GM21717 (cell line): ENCODE data around the gene TBC1D9.
A peak's percentile ranks its signal among the peaks of the same experiment; 100 is the strongest.

ENCODE experiments used
- ATAC-seq: cut with Tn5 transposase; IDR thresholded peaks from one replicate; pipeline ENCODE4 v1.9.1; 2021; ENCODE audit warnings: mild to moderate bottlenecking, moderate library complexity; ENCODE audit not compliant: unreplicated experiment

The TBC1D9 gene

DNA sequence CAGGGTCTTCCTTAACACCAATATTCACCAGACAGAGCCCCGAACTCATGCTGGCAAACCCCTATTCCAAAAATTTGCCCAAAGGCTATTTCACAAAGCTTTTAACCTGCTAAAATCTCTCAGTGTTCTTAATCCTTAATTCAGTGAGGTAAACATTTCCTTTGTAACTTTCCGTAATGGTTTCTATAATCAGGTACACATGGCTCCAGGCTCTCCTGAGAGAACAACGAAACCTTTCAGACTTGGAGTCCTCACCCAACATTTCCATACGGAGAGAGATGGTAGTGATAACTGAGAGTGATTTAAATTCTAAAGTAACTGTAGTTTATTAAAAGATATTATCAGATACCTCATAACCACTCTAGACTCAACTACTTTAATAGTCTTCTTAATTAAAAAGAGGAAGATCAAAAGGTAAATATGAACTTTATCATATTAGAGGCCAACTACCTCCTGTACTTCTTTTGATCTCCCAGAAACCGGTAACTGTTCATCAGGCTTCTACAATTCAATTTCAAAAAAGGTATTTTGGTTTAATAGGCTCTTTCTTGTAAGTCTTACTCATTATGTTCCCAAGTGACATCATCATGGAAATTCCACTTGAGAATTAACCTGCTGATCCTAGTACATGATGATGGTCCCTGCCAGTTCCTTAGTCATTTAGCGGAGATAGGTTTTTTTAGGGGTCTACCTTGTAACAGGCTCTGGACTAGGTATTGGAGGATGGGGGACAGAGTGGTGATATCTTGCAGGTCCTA, 96.1 kb downstream of the TBC1D9 start:
- no peak for ATAC-seq

DNA sequence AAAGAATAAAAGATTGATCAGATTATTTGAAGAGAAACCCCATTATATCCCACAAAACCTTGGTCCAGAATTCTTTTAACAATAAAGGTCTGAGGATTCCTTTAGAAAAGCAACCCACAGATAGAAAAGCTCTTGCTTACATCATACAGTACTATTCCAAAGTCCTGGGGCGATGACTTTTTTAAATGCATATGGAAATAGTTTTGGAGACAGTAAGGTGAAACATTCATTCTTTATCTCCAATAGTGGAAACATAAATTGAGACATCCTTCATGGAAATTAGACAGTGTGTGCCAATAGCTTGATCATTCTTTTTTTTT, 101.7 kb downstream of the TBC1D9 start:
- ATAC-seq: no peak

DNA sequence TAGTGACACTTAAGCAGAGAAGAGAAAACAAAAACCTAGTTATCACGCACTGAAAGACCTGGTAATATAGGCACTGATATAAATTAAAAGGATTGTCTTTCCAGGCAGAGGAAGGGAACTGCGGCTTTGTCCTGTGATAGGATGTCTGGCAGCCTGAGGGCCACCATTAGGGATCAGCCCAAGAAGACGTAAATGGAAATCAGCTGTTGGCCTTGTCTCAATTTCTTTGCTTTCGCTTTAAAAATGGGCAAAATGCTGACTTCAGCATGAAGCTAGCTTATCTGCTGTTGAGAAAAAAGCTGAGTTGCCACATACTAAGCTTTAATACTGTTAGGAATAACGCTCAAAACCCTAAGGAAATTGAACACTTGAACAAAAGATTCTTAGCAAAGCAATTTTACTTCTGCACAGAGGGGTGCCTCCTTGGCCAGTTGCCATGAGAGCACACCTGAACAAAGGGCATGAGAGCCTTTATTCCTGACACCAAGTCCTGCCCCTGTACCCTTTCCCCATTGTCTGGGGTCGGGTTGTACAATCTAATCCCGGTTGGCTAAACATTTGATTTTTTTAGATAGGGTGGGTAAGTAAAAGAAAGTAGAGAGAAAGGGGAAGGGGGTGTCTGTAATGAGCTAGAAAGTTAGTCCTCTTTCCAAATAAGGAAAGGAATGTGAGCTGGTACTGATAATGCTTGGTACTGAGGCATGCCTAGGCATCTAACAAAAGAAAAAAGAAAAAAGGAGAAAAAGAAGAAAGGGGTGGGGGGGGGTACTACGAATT, 102.3 kb downstream of the TBC1D9 start:
- ATAC-seq: no peak

DNA sequence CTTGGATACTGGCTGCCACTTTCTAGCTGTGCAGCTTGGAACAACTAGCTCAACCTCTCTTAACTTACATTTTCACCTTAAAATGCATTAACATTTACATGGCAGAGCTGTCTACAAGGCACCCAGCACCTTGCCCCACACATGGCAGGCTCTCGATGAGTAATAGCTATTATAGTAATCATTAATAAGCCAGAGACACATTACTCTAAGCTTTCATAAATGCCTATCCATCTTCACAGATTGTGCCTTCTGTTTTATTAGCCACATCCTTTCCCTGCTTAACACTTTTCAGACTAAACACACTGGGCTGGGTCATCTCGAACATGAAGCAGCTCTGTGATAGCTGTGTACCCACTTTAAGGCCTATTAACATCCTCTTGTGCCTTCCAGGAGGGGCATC, 103.6 kb downstream of the TBC1D9 start:
- no peak for ATAC-seq

DNA sequence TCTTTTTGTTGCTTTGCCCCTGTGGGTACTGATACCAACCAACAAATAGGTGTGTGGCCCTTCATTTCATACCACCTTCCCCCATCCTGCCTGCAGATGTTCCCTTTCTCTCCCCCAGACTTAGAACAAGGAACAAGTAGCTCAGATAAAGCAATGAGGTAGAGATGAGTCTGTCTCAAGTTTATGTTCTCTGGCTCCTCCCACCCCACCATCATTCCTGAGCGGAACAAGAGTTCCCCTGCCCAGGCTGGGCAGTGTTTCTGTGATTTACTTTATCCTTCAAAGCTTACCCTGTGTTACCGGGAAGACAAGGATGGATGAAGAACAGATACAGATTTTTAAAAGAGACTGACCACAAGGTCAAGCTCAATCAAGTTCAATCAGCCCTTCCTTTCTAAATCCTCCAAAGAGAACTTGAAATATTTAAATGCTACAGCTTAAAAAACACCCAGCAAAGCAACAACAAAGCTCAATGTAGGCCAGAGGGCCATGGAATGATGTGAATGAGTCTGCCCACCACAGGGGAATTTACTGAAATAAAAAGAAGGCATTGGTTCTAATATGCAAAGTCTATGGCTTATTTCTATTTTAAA, 107.4 kb downstream of the TBC1D9 start:
- ATAC-seq: no peak

DNA sequence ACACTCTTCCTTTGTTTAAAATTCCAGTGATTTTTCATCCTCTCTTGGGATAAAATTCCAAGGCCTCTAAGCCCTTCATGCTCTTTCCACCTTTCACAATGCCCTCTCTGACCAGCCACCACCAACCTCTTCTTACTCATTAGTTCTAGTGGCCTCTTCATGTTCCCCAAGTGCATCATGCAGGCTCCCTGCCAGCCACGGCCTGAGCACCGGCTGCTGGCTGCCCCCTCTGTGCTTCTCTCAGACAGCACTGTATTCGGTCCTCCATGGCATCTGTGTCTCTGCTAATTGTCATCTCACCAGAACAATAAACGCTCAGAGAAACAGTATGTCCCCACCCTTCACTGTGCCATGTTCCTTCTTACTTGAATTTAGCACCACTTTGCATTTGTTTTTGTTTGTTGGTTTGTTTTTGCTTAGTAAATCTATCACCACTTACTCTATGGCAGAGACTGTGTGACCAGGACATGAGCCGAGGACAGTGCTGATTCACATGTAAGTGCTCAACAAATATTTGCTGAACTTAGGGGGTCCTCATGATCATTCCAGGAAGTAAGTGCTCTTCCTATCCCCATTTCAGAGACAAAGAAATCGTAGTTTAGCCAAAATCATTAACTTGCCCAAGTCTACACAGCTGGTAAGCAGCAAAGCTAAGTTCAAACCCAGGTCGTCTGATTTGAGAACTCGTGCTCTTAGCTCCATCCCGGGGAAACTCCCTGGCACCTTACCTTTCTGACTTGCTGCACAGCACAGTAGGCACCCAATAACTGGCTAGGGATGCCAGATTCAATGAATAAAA, 110.4 kb downstream of the TBC1D9 start:
- no peak for ATAC-seq

DNA sequence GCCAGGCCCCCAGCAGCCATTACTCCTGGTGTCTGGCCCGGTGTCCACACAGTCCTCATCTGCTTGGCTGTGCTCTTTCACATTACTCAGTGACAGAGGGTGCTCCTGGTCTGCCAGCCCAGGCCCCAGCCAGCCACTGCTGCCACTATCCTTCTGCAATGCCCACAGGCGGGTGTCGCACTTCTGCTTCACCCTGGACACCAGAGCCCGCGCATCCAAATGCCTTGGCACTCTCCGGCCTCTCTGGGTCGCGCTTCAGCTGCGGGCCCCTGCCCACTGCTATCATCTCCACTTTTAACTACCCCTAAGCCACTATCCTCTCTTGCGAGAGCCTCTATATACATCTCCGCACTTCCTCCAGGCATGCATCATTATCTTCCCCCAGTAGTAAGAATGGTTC, 111.0 kb downstream of the TBC1D9 start:
- ATAC-seq: no peak

DNA sequence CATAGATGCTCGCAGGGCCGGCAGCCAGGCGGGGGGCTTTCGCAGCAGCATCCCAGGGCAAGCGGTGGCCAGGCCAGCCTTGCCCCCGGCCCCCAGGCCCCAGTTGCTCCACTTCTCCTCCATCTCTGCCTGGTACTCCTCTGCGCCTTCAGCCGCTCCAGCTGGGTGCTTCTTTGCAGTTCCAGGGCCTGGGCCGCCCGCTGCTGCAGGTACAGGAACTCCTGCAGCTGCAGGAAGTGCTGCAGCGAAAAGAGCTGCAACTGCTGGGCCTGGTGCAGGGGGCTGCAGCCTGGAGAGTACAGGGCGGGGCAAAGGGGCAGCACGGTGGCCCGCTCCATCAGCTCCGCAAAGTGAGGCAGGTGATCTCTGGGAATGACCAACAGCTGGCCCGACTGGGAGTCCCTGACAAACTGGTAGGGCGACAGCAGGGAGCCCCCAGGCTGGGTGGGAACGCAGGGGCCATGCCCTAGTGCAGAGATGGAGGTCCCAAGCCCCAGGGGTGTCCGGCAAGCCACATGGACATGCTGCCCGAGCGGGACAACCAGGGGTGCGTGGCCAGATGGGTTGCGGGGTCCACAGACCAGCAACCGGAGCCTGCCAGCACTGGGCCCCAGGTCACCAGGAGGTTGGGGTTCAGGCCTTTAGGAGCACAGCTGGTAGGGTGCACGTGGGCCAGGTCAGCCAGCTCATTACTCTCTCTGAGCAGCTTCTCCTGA, 111.6 kb downstream of the TBC1D9 start:
- ATAC-seq: no peak

DNA sequence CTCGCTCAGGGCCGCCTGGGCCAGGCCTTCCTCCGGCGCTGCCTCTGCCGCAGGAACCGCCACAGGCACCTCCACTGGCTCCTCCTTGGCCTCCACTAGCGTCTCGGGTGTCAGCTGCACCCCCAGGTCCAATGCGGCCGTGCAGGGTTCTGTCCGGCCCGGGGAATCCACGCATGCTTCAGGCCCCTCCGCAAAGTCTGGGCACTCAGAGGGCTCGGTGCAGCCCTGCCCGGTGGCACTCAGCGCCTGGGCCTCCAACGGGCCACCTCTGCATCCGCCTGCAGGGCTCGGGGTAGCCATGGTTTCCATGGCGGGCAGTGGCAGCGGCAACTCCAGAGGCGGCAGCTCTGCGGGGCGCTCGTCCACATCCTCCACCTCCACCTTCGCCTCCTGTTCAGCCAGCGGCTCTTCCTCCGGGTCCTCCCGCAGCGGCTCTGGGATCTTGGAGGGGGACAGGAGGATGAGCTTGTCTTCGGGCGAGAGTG, 112.6 kb downstream of the TBC1D9 start:
- ATAC-seq: no peak

DNA sequence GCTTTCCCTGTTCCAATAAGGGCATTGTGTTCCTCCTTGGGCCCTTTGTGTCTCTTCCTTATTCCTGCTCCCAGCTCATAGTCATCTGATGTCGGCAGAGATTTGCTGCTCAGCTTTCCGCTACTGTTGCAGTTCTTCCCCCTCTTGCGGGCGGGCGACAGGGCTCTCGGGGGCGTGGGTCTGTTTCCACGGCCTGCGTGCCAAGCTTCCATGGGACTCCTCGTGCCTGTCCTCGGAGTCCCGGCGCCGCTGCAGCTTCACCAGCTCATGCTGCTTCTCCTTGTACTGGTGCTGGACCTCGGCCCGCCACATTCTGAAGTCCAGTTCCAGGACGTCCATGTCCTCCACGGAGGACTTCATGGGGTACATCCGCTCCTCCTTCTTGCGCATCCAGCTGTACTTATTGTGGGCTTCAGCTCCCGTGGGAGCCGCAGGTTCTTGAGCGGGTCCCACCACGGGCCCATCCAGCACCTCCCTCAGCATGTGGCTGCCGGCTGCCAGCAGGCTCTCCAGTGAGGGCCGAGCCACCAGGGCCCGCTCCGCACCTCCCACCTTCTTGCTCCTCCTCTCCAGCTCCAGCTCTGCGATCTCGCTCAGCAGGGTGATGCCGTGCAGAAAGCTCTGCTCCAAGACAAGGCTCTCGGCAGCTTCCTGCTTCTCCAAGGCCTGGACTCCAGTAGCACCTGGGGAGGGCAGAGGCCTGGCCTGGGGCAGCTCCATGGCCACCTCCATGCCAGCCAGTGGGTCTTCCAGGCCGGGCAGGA, 113.3 kb downstream of the TBC1D9 start:
- no peak for ATAC-seq

DNA sequence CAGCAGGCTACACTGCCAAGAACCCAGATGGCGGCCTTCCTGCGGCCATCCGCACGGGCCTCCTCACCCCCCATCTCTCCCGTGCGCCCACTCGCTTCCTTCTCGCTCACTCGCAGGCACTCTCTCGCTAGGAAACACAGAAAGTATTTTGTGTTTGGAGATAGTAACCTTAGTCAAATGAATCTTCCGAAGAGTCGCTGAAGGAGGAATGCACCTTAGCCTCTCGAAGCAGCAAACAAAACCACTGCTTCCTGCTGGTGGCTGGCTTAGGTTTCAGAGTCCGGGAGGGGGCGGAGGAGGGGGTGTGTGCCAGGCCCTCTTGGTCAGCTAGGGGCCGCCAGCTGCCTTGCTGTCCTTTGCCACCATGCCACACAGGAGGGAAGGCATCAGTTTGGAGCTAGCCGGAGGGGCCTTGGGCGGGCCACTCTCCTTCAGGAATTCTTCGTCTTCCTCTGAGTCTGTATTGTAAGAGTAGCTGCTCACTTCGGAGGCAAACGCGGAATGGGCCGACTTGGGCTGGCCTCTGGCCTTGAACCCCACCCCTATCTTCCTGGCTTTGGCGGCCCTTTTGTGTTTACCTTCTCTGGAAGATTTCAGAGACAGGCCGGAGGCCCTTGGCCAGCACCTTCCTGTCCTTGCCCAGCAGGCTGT, 114.3 kb downstream of the TBC1D9 start:
- ATAC-seq: no peak

DNA sequence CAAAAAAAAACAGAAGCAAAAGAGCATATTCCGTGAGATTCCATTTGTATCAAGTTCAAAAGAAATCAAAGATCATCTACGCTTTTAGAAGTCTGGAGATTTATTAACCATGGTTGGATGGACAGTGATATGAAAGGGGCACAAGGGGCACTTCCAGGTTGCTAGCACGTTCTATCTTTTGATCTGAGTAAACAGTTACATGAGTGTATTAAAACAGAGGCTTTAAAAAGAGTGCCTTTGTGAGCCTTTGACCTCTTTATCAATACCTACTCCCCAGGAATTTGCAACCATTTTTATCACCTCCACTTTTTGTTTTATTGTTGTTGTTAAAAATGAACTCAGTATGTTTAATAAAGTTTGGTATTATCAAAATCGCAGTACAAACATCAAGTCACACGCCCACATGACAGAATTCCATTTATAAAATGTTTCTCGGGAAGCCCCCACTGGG, 115.1 kb downstream of the TBC1D9 start:
- no peak for ATAC-seq

DNA sequence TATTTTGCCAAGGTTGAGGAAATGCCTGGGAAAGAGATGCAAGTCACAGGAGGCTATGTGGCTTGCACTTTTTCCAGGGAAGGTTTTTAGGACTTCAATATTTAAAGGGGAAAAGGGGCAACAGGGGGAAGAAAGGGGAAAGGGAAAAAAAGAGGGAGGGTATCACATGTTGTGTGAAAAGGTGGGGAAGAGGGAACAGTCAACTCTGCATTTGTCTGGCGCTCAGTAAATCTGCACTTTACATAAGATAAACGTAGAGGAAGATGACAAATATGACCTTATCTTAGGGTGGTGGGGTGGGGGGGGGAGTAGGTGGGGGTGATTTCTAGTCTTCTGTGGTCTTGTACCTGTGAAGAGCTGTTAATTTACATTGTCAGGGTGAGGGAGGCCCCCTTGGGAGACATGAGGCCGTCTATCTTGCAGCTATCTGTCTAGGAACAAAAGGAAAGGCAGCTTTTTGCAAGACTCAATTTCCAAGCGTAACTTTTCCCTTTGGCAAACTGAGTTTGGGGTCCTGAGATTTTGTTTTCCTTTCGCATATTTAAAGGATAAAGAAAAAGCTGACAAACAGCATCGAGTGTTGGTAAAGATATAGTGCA, 115.9 kb downstream of the TBC1D9 start:
- no peak for ATAC-seq

DNA sequence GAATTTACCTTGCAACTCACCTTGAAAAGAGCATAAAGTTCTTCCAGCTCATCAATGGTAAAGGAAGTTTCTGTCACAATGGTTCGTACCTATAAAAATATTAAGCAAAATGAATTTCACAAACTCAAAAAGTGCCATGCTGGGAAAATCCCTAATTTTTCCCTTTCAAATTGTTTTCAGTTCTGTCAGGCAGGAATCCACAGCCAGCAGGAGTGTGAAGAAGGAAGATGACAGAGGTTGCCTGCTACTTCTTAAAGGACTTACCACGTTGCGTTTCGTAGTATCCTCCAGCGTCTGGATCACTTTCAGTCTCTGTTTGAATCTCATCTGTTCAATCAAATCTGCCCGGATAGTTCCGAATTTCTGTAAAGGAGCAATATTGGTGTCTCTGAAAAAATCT, 117.1 kb downstream of the TBC1D9 start:
- ATAC-seq: no peak

DNA sequence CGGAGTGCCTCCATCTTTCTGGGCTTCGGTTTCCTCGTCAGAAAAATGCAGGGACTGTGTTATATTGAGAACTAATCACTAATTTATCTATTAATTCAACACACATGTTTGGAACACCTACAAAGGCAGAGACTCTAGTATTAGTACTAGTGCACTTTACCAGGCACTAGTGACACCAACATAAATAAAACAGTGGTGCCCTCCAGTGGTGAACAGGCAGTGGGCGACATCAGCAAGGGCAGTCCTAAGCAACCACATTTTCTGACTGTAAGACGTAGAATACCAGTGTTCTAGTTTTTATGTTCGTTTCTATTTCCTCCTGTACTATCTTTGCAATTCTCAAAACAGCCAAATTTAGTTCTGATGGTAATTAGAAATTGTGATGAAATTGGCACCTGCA, 118.3 kb downstream of the TBC1D9 start:
- ATAC-seq: peak; percentile 84

DNA sequence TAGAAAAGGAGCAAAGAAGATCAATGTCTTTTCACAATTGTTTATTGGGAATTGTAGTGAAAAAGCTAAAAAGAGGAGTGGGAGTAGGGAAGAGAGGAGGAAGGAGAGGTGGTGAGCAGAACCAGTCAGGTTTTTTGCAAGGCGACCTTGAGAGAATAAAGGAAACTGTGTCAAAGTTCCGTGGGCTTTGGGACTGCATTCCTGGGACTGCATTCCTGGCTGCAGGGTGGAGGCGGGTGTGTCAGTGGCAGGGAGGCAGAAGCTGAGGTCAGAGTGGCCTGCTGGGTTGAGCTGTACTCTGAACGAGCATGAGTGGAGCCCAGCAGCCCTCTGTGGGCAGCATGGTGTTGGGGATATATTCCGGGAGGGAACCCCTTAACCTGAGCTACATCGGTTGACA, 120.6 kb downstream of the TBC1D9 start:
- no peak for ATAC-seq

DNA sequence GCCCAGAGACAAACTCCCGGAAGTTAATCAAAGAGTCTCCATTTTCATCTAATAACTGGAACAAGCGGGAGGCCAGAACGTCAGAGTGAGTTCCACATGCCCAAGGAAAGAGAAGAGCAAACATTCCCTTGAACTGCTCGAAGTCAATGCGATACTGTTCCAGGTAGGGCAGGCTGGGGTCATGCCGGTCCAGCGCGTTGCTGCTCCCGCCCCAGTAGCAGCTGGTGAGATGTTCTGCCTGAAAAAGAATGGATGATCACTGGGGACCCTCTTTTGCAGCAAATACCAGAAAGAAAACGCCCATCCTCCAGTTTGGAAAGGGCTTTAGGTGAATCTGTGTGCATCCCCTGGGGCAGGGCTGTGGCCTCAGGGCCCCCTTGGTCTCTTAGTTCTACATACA, 122.2 kb downstream of the TBC1D9 start:
- no peak for ATAC-seq

DNA sequence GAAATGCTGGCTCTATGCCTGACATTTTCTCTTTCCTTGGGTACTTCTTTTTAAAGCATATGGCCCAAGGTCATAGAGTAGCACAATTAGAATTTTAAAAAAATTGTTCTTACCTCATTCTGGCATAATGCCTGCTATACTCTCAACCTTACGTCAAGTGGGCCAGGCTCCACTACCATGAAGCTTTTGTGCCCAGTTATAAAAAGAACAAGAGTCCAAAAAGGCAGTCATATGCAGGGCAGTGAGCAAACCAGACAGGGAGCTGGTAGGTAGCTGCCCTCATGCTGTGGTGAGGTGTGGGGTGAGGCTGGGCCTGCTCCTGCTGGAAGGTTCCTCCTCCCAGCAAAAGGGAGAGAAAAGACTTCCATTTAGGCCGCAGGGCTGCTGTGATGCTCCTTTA, 123.1 kb downstream of the TBC1D9 start:
- ATAC-seq: no peak

DNA sequence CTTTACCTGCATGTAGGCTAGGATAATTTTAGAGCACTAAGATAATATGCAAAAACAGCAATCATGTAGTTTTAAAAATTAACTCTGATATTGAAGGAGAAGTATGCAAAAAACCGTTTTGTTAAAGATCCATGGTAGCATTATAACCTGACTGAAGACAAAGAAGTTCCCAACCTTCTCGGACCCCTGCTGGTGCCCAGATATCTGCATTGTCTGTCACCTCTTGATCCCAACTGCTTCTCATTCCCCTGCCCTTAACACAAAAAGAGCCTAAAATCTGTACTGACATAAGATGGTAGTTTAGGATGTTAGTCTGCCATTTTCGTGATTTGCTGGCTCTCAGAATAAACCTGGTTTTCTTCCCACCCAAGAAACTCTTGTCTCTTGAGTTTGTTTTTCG, 125.9 kb downstream of the TBC1D9 start:
- ATAC-seq: no peak
